Lung (tissue), 12 donors: ENCODE measurements around the gene NOL8. TPM values are rescaled to one million over a fixed set of nuclear protein-coding genes. Genes with fewer than 3 reads are reported as not detected.

ENCODE experiments used
- ATAC-seq: fragments of 200-7000 bp; cut with Tn5 transposase; one replicate; pipeline ENCODE4 v1.9.1; 2020; ENCODE audit warnings: moderate number of reproducible peaks; ENCODE audit not compliant: insufficient read depth, low FRiP score
- DNase-seq, 3 donors: peaks; one replicate each; pipeline ENCODE4 v3.0.0-alpha.2; 2013 to 2017
- H3K27ac ChIP-seq, 2 donors: one replicate each; pipeline ENCODE4 v1.5.1; 2013; ENCODE audit warnings: mild to moderate bottlenecking in 2 of 2, moderate library complexity in 2 of 2, control low read depth in 1 of 2, inconsistent platforms in 1 of 2, low read depth in 1 of 2, low read length in 1 of 2
- H3K27me3 ChIP-seq, 3 donors: one replicate each; pipeline ENCODE4 v1.5.1; 2013; ENCODE audit warnings: low read length in 2 of 3; ENCODE audit not compliant: control insufficient read depth in 3 of 3, insufficient read depth in 3 of 3
- H3K36me3 ChIP-seq, 4 donors: one replicate each; pipeline ENCODE4 v1.5.1; 2013; ENCODE audit warnings: low read length in 4 of 4, mild to moderate bottlenecking in 1 of 4, moderate library complexity in 1 of 4; ENCODE audit not compliant: control insufficient read depth in 4 of 4, insufficient read depth in 4 of 4
- H3K4me1 ChIP-seq, 5 donors: one replicate each; pipeline ENCODE4 v1.5.1; 2013; ENCODE audit warnings: low read length in 5 of 5, mild to moderate bottlenecking in 2 of 5, moderate library complexity in 1 of 5; ENCODE audit not compliant: control insufficient read depth in 5 of 5, insufficient read depth in 5 of 5
- H3K4me3 ChIP-seq: one replicate; pipeline ENCODE4 v1.5.1; 2013; ENCODE audit warnings: mild to moderate bottlenecking, control low read depth, moderate library complexity
- H3K9ac ChIP-seq, 2 donors: one replicate each; pipeline ENCODE4 v1.5.1; 2013; ENCODE audit warnings: low read length in 2 of 2, control low read depth in 1 of 2; ENCODE audit not compliant: insufficient read depth in 1 of 2
- H3K9me3 ChIP-seq, 4 donors: one replicate each; pipeline ENCODE4 v1.5.1; 2013; ENCODE audit warnings: low read length in 3 of 4, mild to moderate bottlenecking in 1 of 4, moderate library complexity in 1 of 4; ENCODE audit not compliant: control insufficient read depth in 4 of 4, insufficient read depth in 3 of 4
- WGBS, 2 donors: extraction: QIAGEN DNeasy Blood & Tissue Kit; methylation state at CpG; one replicate each; pipeline ENCODE4 v1.1.7; 2013; 5-methylcytosine and 5-hydroxymethylcytosine counted together
- polyA plus RNA-seq, 2 donors: library from polyadenylated mRNA; stranded (reverse); fragments of 200-250 nt; gene quantifications; one replicate each; pipeline ENCODE4 v1.2.1, GENCODE V29; 2013
- total RNA-seq, 2 donors: library from RNA; depleted of rRNA in 1 of 2; stranded (reverse); fragments of >200 nt in 1 of 2; gene quantifications; one replicate each; pipeline ENCODE4 v1.2.1, GENCODE V29; 2014 to 2021
- TF ChIP-seq, protein P1 (sequence below): IDR thresholded peaks from 2 replicates; pipeline ENCODE4 v1.5.1; 2012; ENCODE audit warnings: mild to moderate bottlenecking; ENCODE audit errors: control extremely low read depth, extremely low read depth
- donor health status: control.
- donor health status: control.
- donor health status: Bipolar disorder and iron deficiency.
- donor health status: healthy.
- donor health status: DM: yes; HTN: yes; CAD: no.

The NOL8 gene
- total and polyA plus RNA-seq, 4 donors = 14.1 to 42.0 (median 26.3) TPM

DNA sequence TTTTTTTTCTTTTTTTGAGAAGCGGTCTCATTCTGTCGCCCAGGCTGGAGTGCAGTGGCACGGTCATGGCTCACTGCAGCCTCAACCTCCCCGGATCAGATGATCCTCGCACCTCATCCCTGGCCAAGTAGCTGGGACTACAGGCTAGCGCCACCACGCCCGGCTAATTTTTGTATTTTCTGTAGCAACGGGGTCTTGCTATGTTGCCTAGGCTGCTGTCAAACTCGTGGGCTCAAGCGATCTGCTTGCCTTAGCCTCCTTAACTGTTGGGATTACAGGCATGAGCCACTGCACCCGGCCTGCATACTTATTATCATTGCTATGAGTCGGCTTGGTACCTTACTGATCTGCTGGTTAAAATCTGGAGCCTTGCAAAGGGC lies 30.9 kb downstream of the NOL8 start:
- H3K36me3 ChIP-seq = peaks cover 0 to 17% (median 4%) of the 10 kb centered on the region in 4 donors
- peak overlapping the region; percentile 54 to 71 for H3K27ac ChIP-seq
- peaks cover 6 to 21% (median 10%) of the 10 kb centered on the region in 5 donors for H3K4me1 ChIP-seq
- H3K9ac ChIP-seq = peak overlapping the region in 1 of 2 donors; percentile 73
- peak overlapping the region; percentile 45 for H3K4me3 ChIP-seq
- ATAC-seq = no peak
- TF ChIP-seq, protein P1, sequence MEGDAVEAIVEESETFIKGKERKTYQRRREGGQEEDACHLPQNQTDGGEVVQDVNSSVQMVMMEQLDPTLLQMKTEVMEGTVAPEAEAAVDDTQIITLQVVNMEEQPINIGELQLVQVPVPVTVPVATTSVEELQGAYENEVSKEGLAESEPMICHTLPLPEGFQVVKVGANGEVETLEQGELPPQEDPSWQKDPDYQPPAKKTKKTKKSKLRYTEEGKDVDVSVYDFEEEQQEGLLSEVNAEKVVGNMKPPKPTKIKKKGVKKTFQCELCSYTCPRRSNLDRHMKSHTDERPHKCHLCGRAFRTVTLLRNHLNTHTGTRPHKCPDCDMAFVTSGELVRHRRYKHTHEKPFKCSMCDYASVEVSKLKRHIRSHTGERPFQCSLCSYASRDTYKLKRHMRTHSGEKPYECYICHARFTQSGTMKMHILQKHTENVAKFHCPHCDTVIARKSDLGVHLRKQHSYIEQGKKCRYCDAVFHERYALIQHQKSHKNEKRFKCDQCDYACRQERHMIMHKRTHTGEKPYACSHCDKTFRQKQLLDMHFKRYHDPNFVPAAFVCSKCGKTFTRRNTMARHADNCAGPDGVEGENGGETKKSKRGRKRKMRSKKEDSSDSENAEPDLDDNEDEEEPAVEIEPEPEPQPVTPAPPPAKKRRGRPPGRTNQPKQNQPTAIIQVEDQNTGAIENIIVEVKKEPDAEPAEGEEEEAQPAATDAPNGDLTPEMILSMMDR = no peak
- 16 to 19% methylated on average over 13 of the region's 13 CpGs for WGBS, 2 donors
- H3K27me3 ChIP-seq = no peaks in the 10 kb centered on the region
- H3K9me3 ChIP-seq = no peaks in the 10 kb centered on the region
- peak; percentile 20 to 33 (median 30) for DNase-seq

DNA sequence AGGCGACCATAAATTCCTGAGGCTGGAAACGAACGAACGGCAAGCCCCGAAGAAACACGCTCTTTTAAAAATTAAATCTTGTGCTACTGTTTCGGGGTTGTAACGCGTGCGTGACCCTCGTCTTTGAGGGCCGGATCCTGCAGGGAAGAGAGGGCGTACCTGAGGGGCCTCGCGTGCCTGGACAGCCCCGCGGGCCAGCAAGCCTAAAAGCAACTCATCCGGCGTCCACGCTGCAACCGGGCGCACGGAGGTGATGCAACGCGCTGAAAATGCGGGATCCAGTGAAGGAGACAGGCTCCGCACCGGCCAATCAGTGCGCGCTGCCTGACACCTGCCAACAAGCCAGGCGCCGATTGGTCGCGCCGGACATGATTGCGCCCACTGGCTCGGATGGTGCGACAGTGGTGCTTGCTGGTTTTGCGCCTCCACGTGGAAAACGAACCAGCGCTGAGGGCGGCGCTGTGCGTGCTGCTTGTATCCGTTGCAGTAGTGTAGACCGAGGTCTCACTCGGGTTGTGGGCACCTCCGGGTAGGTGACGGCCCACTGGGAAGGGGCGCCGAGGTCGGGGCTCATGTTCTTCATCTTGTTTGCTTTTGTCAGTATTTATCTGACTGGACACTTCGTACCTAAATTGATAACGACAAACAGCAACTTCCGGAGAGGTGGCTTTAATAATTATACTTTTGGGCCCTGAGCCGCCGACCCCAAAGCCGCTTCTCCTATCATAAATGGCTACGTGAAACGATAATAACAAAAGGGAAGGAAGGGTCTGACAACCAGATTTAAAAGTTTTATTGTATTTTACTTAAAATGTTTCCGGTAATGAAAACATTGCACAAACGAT lies 31.5 kb downstream of the NOL8 start, which contains the start of gene IARS1:
TSS of gene IARS1 (minus strand) at position 246 of the 845 bp plus-strand sequence. CDS start 4,278 bp downstream, outside the sequence.
- ATAC-seq = peak; percentile 99
- 0% methylated on average over 63 of the region's 63 CpGs for WGBS, 2 donors

DNA sequence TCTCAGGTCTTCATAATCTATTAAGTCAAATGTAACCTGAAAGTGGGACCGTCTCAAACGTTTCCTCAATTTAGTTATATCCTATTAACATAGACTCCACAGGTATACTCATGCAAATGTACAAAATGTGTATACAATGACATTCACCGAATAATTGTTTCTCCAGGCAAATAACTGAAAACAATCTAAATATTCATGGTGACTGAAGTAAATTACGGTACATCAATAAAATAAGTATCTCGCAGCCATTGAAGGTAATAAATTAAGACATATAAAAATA lies 32.1 kb downstream of the NOL8 start:
- peaks cover 0 to 16% (median 2%) of the 10 kb centered on the region in 4 donors for H3K36me3 ChIP-seq
- TF ChIP-seq, protein P1 = no peak
- H3K9me3 ChIP-seq = no peaks in the 10 kb centered on the region
- peak overlapping the region; percentile 65 to 84 for H3K9ac ChIP-seq
- H3K27ac ChIP-seq = no peak overlapping the region
- H3K4me3 ChIP-seq = peak overlapping the region; percentile 88
- DNase-seq (no peak), ATAC-seq (no peak)
- WGBS, 2 donors = 1 to 2% methylated on average over 5 of the region's 5 CpGs
- H3K27me3 ChIP-seq = no peaks in the 10 kb centered on the region
- H3K4me1 ChIP-seq = peaks cover 6 to 21% (median 10%) of the 10 kb centered on the region in 5 donors

More for the DNA sequence above, 31.5 kb downstream of the NOL8 start, which contains the start of gene IARS1:
- DNase-seq = peak; percentile 98 to 99 (median 99)
- peaks cover 0 to 17% (median 3%) of the 10 kb centered on the region in 4 donors for H3K36me3 ChIP-seq
- H3K4me1 ChIP-seq = peaks cover 6 to 21% (median 10%) of the 10 kb centered on the region in 5 donors
- H3K9ac ChIP-seq = peak within 1 kb of the TSS; percentile 65 to 84
- H3K4me3 ChIP-seq = peak within 1 kb of the TSS; percentile 88
- H3K9me3 ChIP-seq = no peaks in the 10 kb centered on the region
- H3K27ac ChIP-seq = peak within 1 kb of the TSS; percentile 80 to 95
- H3K27me3 ChIP-seq = no peaks in the 10 kb centered on the region
- TF ChIP-seq, protein P1 = peak; percentile 30
